ENCODE data around the gene C2orf92. TPM values are rescaled to one million over a fixed set of nuclear protein-coding genes. Genes with fewer than 3 reads are reported as not detected.

Gene C2orf92
- total RNA-seq, 1 donor from 2014 or later: 15.1 TPM

- no peaks in the 10 kb centered on the region for H3K36me3 Mint-ChIP-seq (ENCODE audit: low read depth, unreplicated experiment)
- no peaks in the 10 kb centered on the region for H3K9me3 Mint-ChIP-seq (ENCODE audit: unreplicated experiment)
- peaks cover 5% of the 10 kb centered on the region for H3K27me3 Mint-ChIP-seq (ENCODE audit: unreplicated experiment)
- no peak for DNase-seq (ENCODE audit: low spot score)
- no peak overlapping the region for H3K4me3 Mint-ChIP-seq (ENCODE audit: unreplicated experiment)
- peaks cover 9% of the 10 kb centered on the region for H3K4me1 Mint-ChIP-seq (ENCODE audit: unreplicated experiment)
- TF ChIP-seq CTCF (IDR thresholded peaks at IDR 0.05; ENCODE audit: unreplicated experiment): no peak
- no peak overlapping the region for H3K27ac Mint-ChIP-seq (ENCODE audit: unreplicated experiment)
These were observed 36.6 kb downstream of the C2orf92 start for GRCh38 chr2:97706112-97706511.

- Mint-ChIP-seq H3K27ac (ENCODE audit: unreplicated experiment) (no peak overlapping the region), H3K27me3 (ENCODE audit: unreplicated experiment) (peaks cover 7% of the 10 kb centered on the region), H3K36me3 (ENCODE audit: low read depth, unreplicated experiment) (no peaks in the 10 kb centered on the region), H3K4me3 (ENCODE audit: unreplicated experiment) (no peak overlapping the region), H3K9me3 (ENCODE audit: unreplicated experiment) (no peaks in the 10 kb centered on the region), H3K4me1 (ENCODE audit: unreplicated experiment) (peaks cover 17% of the 10 kb centered on the region)
- TF ChIP-seq CTCF (IDR thresholded peaks at IDR 0.05; ENCODE audit: unreplicated experiment): no peak
- no peak for DNase-seq (ENCODE audit: low spot score)
These were observed 37.3 kb downstream of the C2orf92 start for GRCh38 chr2:97706708-97707345.

- H3K27me3 Mint-ChIP-seq (ENCODE audit: unreplicated experiment): peaks cover 7% of the 10 kb centered on the region
- H3K27ac Mint-ChIP-seq (ENCODE audit: unreplicated experiment): no peak overlapping the region
- H3K4me3 Mint-ChIP-seq (ENCODE audit: unreplicated experiment): no peak overlapping the region
- peaks cover 23% of the 10 kb centered on the region for H3K4me1 Mint-ChIP-seq (ENCODE audit: unreplicated experiment)
- H3K36me3 Mint-ChIP-seq (ENCODE audit: low read depth, unreplicated experiment): no peaks in the 10 kb centered on the region
- DNase-seq (ENCODE audit: low spot score): no peak
- H3K9me3 Mint-ChIP-seq (ENCODE audit: unreplicated experiment): no peaks in the 10 kb centered on the region
- TF ChIP-seq CTCF (IDR thresholded peaks at IDR 0.05; ENCODE audit: unreplicated experiment): no peak
These were observed 38.0 kb downstream of the C2orf92 start for GRCh38 chr2:97707362-97708047.

GRCh38 chr2:97708048-97708380 is 38.5 kb downstream of the C2orf92 start:
- Mint-ChIP-seq H3K27me3 (ENCODE audit: unreplicated experiment) (peaks cover 7% of the 10 kb centered on the region), H3K36me3 (ENCODE audit: low read depth, unreplicated experiment) (no peaks in the 10 kb centered on the region), H3K9me3 (ENCODE audit: unreplicated experiment) (no peaks in the 10 kb centered on the region), H3K4me3 (ENCODE audit: unreplicated experiment) (no peak overlapping the region), H3K27ac (ENCODE audit: unreplicated experiment) (no peak overlapping the region), H3K4me1 (ENCODE audit: unreplicated experiment) (peaks cover 23% of the 10 kb centered on the region)
- DNase-seq (ENCODE audit: low spot score): no peak
- TF ChIP-seq CTCF (IDR thresholded peaks at IDR 0.05; ENCODE audit: unreplicated experiment): no peak

GRCh38 chr2:97708608-97709007 is 39.1 kb downstream of the C2orf92 start:
- DNase-seq (ENCODE audit: low spot score): no peak
- Mint-ChIP-seq H3K27ac (ENCODE audit: unreplicated experiment) (no peak overlapping the region), H3K27me3 (ENCODE audit: unreplicated experiment) (peaks cover 7% of the 10 kb centered on the region), H3K4me3 (ENCODE audit: unreplicated experiment) (no peak overlapping the region), H3K4me1 (ENCODE audit: unreplicated experiment) (peaks cover 29% of the 10 kb centered on the region), H3K9me3 (ENCODE audit: unreplicated experiment) (no peaks in the 10 kb centered on the region), H3K36me3 (ENCODE audit: low read depth, unreplicated experiment) (no peaks in the 10 kb centered on the region)
- no peak for TF ChIP-seq CTCF (IDR thresholded peaks at IDR 0.05; ENCODE audit: unreplicated experiment)
